ENCODE data around the gene TCP11.

TCP11 gene

DNA sequence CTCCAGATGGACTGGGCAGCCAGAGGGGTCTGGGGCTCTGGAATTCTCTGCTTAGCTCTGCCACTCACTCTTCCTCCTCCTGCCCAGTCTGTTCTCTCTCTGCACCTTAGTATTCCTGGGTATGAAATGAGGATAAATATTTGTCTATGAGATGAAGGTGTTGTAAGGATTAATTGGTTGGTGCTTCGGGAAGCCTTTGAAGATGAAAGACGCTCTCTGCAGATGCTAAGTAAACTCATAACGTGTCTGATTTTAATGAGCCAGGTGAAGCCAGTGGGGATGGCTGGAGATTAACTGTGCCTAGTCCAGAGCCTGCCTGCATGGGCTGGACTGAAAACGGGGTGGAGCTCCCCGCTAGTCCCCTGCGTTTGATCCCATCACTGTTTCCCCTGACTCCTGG lies 23.1 kb upstream of the TCP11 start:
- Histone ChIP-seq H3K4me3 (ENCODE audit: insufficient read depth, low read depth, low read length, poor library complexity, severe bottlenecking) (no peak overlapping the region), H3K36me3 (ENCODE audit: control insufficient read depth, insufficient read depth, low read length) (no peaks in the 10 kb centered on the region), H3K27me3 (replicated peaks; ENCODE audit: control insufficient read depth, insufficient read depth, low read length, poor library complexity, severe bottlenecking) (no peaks in the 10 kb centered on the region), H3K27ac (ENCODE audit: insufficient read depth, low read length, poor library complexity, severe bottlenecking) (no peak overlapping the region), H3K9me3 (ENCODE audit: control insufficient read depth, low read length) (no peaks in the 10 kb centered on the region), H3K4me1 (ENCODE audit: control insufficient read depth, insufficient read depth, low read length, poor library complexity, severe bottlenecking) (no peaks in the 10 kb centered on the region)
- DNase-seq: no peak

DNA sequence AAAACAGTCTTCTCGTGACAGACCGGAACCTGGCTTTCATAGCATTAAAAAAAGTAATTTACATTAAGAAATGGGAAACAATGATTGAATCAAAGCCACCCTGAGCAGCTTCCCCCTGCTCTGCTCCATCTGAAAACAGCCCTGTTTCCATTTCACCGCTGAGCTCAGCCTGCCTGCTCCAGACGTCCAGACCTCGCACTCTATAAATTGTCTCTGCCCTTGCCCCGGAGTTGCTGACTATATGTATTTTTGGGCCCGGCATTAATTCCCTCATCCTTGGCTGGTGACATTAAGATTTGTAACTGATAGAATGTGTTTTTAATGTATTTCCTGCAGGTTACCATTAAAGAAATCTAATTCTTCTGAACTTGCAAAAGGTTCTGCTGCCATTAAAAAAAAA lies 22.7 kb upstream of the TCP11 start:
- Histone ChIP-seq H3K4me3 (ENCODE audit: insufficient read depth, low read depth, low read length, poor library complexity, severe bottlenecking) (no peak overlapping the region), H3K9me3 (ENCODE audit: control insufficient read depth, low read length) (no peaks in the 10 kb centered on the region), H3K4me1 (ENCODE audit: control insufficient read depth, insufficient read depth, low read length, poor library complexity, severe bottlenecking) (no peaks in the 10 kb centered on the region), H3K36me3 (ENCODE audit: control insufficient read depth, insufficient read depth, low read length) (no peaks in the 10 kb centered on the region), H3K27ac (ENCODE audit: insufficient read depth, low read length, poor library complexity, severe bottlenecking) (no peak overlapping the region), H3K27me3 (replicated peaks; ENCODE audit: control insufficient read depth, insufficient read depth, low read length, poor library complexity, severe bottlenecking) (no peaks in the 10 kb centered on the region)
- no peak for DNase-seq

DNA sequence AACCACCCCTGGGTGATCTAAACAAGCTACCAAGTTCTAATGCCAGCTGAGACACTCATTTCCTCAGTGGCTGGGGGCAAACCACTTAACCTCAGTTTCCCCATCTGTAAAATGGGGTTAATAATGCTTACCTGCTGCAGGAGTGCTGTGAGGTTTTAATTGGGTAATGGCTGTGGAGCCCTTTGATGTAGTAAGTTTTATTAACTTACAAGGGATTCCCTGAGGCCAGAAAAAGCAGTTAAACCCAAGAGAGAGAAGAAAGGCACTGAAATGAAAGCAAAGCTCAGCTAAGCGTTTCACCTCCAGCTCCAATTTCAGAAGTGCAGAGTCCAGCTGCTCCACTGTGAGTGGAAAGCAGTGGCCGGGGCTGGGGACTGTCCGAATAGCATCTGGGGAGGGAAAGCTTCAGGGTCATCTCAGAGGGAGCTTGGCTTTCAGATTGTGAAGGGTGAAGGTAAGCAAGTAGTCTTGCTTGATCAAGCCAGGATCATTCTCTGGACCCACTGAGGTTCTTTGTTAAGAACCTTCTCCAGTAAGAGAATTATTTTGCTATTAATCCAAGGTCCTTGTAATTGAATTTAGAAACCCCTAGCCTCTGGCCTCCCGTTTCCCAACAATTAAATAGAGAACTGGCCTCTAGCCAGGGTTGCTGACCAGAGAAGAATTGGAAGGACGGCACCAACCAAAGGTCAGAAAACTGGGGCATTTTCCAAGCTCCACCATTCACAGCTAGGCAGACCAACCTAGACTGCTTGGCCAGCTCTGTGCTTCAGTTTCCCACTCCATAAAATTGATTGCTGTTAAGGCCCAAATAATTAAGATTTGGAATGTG lies 20.9 kb upstream of the TCP11 start:
- H3K36me3 ChIP-seq (ENCODE audit: control insufficient read depth, insufficient read depth, low read length): no peaks in the 10 kb centered on the region
- H3K4me3 ChIP-seq (ENCODE audit: insufficient read depth, low read depth, low read length, poor library complexity, severe bottlenecking): no peak overlapping the region
- DNase-seq: no peak
- H3K4me1 ChIP-seq (ENCODE audit: control insufficient read depth, insufficient read depth, low read length, poor library complexity, severe bottlenecking): no peaks in the 10 kb centered on the region
- H3K27me3 ChIP-seq (replicated peaks; ENCODE audit: control insufficient read depth, insufficient read depth, low read length, poor library complexity, severe bottlenecking): no peaks in the 10 kb centered on the region
- H3K9me3 ChIP-seq (ENCODE audit: control insufficient read depth, low read length): no peaks in the 10 kb centered on the region
- H3K27ac ChIP-seq (ENCODE audit: insufficient read depth, low read length, poor library complexity, severe bottlenecking): no peak overlapping the region

DNA sequence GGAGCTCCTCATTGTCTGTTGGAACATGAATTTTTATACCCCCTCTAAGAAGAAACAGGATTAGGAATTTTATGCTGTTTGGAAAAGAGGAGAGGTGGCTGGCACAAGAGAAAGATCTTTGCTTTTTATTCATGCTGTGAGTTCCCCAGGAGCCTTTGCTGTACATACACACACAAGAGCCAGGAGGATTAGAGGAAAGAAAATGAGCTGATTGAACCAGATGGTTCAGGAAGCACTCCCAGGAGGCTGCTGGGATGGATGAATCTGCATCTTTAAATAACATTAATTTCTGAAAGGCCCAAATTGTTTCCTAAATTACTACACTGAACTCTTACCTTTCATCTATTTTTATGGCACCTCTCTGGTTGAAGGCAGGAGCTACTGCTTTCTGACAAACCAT lies 20.1 kb upstream of the TCP11 start:
- DNase-seq: no peak
- Histone ChIP-seq H3K27ac (ENCODE audit: insufficient read depth, low read length, poor library complexity, severe bottlenecking) (no peak overlapping the region), H3K4me1 (ENCODE audit: control insufficient read depth, insufficient read depth, low read length, poor library complexity, severe bottlenecking) (no peaks in the 10 kb centered on the region), H3K36me3 (ENCODE audit: control insufficient read depth, insufficient read depth, low read length) (no peaks in the 10 kb centered on the region), H3K9me3 (ENCODE audit: control insufficient read depth, low read length) (no peaks in the 10 kb centered on the region), H3K27me3 (replicated peaks; ENCODE audit: control insufficient read depth, insufficient read depth, low read length, poor library complexity, severe bottlenecking) (no peaks in the 10 kb centered on the region), H3K4me3 (ENCODE audit: insufficient read depth, low read depth, low read length, poor library complexity, severe bottlenecking) (no peak overlapping the region)

DNA sequence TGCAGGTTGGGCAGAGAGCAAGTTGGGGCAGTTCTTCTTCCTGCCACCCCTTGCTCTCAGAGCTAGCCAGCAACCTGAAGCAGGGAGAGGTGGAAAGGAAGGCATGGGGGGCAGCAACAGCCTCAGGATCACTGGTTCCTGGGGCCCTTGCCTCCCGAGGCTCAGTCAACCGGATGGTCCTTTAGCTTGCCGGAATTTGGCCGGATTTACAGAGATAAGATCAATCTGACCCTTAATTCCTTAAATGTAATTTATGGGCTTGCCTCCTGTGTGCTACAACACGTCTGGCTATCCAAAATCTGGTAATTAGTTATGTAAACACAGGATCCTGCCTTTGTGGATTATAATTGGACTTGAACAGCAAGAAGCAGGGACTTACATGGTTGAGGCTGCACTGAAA lies 19.5 kb upstream of the TCP11 start:
- DNase-seq: no peak

DNA sequence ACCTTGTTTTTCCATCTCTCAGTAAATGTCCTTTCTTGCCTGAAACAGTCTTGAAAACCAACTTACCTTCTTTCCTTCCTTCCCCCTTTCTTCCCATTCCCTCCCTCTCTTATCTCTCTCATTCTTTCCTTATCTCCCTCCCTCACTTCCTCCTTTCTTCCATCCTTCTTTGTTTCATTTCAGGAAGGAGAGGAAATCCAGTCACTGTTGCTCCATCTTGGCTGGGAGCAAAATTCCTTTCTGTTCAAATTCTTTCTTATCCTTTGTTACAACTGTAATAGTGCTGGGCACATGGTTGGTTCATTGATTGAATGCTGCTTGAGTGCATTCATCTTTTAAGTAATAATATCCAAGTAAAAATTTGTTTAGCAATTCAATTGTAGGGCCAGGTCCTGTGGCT lies 17.4 kb upstream of the TCP11 start:
- H3K4me1 ChIP-seq (ENCODE audit: control insufficient read depth, insufficient read depth, low read length, poor library complexity, severe bottlenecking): no peaks in the 10 kb centered on the region
- no peak overlapping the region for H3K27ac ChIP-seq (ENCODE audit: insufficient read depth, low read length, poor library complexity, severe bottlenecking)
- no peaks in the 10 kb centered on the region for H3K27me3 ChIP-seq (replicated peaks; ENCODE audit: control insufficient read depth, insufficient read depth, low read length, poor library complexity, severe bottlenecking)
- DNase-seq: no peak
- H3K4me3 ChIP-seq (ENCODE audit: insufficient read depth, low read depth, low read length, poor library complexity, severe bottlenecking): no peak overlapping the region
- H3K36me3 ChIP-seq (ENCODE audit: control insufficient read depth, insufficient read depth, low read length): no peaks in the 10 kb centered on the region
- no peaks in the 10 kb centered on the region for H3K9me3 ChIP-seq (ENCODE audit: control insufficient read depth, low read length)

More for the DNA sequence above, 19.5 kb upstream of the TCP11 start:
- H3K27me3 ChIP-seq (replicated peaks; ENCODE audit: control insufficient read depth, insufficient read depth, low read length, poor library complexity, severe bottlenecking): no peaks in the 10 kb centered on the region
- no peak overlapping the region for H3K4me3 ChIP-seq (ENCODE audit: insufficient read depth, low read depth, low read length, poor library complexity, severe bottlenecking)
- no peaks in the 10 kb centered on the region for H3K36me3 ChIP-seq (ENCODE audit: control insufficient read depth, insufficient read depth, low read length)
- no peaks in the 10 kb centered on the region for H3K9me3 ChIP-seq (ENCODE audit: control insufficient read depth, low read length)
- no peaks in the 10 kb centered on the region for H3K4me1 ChIP-seq (ENCODE audit: control insufficient read depth, insufficient read depth, low read length, poor library complexity, severe bottlenecking)
- no peak overlapping the region for H3K27ac ChIP-seq (ENCODE audit: insufficient read depth, low read length, poor library complexity, severe bottlenecking)

DNA sequence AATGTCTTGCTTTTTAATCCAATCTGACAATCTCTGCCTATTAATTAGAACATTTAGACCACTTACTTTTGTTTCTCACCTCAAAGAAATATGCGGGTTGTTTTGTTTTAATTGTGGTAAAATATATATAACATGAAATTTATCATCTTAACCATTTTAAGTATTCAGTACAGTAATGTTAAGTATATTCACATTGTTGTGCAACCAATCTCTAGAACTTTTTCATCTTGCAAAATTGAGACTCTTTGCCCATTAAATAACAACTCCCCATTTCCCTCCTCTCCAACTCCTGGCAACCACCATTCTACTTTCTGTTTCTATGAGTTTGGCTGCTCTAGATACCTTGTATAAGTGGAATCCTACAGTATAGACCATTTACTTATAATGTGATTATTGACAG lies 13.8 kb upstream of the TCP11 start:
- H3K27ac ChIP-seq (ENCODE audit: insufficient read depth, low read length, poor library complexity, severe bottlenecking): no peak overlapping the region
- no peak for DNase-seq
- H3K27me3 ChIP-seq (replicated peaks; ENCODE audit: control insufficient read depth, insufficient read depth, low read length, poor library complexity, severe bottlenecking): no peaks in the 10 kb centered on the region
- H3K4me1 ChIP-seq (ENCODE audit: control insufficient read depth, insufficient read depth, low read length, poor library complexity, severe bottlenecking): no peaks in the 10 kb centered on the region
- H3K4me3 ChIP-seq (ENCODE audit: insufficient read depth, low read depth, low read length, poor library complexity, severe bottlenecking): no peak overlapping the region
- no peaks in the 10 kb centered on the region for H3K9me3 ChIP-seq (ENCODE audit: control insufficient read depth, low read length)
- no peaks in the 10 kb centered on the region for H3K36me3 ChIP-seq (ENCODE audit: control insufficient read depth, insufficient read depth, low read length)

DNA sequence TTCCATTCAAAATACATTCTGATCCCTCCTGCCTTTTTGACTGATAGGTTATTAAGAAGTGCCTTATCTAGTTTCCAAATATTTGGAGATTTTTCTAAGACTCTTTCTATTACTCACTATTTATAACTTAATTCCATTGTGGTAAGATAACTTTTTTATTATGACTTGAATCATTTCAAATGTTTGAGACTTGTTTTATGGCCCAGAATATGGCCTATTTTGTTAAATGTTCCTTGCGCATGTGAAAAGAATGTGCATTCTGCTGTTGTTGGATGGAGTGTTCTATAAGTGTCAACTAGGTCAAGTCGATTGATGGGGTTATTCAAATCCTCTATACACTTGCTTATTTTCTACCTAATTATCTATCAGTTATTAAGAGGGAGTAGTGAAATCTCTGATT lies 13.1 kb upstream of the TCP11 start:
- Histone ChIP-seq H3K4me3 (ENCODE audit: insufficient read depth, low read depth, low read length, poor library complexity, severe bottlenecking) (no peak overlapping the region), H3K27me3 (replicated peaks; ENCODE audit: control insufficient read depth, insufficient read depth, low read length, poor library complexity, severe bottlenecking) (no peaks in the 10 kb centered on the region), H3K4me1 (ENCODE audit: control insufficient read depth, insufficient read depth, low read length, poor library complexity, severe bottlenecking) (no peaks in the 10 kb centered on the region), H3K9me3 (ENCODE audit: control insufficient read depth, low read length) (no peaks in the 10 kb centered on the region), H3K36me3 (ENCODE audit: control insufficient read depth, insufficient read depth, low read length) (no peaks in the 10 kb centered on the region), H3K27ac (ENCODE audit: insufficient read depth, low read length, poor library complexity, severe bottlenecking) (no peak overlapping the region)
- no peak for DNase-seq

DNA sequence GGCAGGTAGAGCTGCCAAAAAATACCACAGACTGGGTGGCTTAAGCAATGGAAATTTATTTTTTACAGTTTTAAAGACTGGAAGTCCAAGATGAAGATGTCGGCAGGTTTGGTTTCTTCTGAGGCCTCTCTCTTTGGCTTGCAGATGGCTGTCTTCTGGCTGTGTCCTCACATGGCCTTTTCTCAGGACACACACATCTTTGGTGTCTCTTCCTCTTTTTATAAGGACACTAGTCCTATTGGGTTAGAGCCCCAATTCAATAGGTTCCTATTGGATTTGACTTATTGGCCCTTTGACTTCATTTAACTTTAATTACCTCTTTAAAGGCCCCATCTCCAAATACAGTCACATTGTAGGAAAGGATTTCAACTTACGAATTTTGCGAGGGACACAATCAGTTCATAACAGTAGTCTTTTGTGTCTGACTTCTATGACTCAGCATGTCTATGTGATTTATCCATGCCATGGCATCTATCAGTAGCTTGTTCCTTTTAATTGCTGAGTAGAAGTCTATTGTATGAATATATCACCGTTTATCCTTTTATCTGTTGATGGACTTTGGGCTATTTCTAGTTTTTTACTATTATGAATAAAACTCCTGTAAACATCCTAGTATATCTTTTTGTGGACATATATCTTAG lies 11.0 kb upstream of the TCP11 start:
- H3K27me3 ChIP-seq (replicated peaks; ENCODE audit: control insufficient read depth, insufficient read depth, low read length, poor library complexity, severe bottlenecking): no peaks in the 10 kb centered on the region
- H3K27ac ChIP-seq (ENCODE audit: insufficient read depth, low read length, poor library complexity, severe bottlenecking): no peak overlapping the region
- no peaks in the 10 kb centered on the region for H3K4me1 ChIP-seq (ENCODE audit: control insufficient read depth, insufficient read depth, low read length, poor library complexity, severe bottlenecking)
- H3K9me3 ChIP-seq (ENCODE audit: control insufficient read depth, low read length): no peaks in the 10 kb centered on the region
- H3K4me3 ChIP-seq (ENCODE audit: insufficient read depth, low read depth, low read length, poor library complexity, severe bottlenecking): no peak overlapping the region
- no peak for DNase-seq
- H3K36me3 ChIP-seq (ENCODE audit: control insufficient read depth, insufficient read depth, low read length): no peaks in the 10 kb centered on the region

DNA sequence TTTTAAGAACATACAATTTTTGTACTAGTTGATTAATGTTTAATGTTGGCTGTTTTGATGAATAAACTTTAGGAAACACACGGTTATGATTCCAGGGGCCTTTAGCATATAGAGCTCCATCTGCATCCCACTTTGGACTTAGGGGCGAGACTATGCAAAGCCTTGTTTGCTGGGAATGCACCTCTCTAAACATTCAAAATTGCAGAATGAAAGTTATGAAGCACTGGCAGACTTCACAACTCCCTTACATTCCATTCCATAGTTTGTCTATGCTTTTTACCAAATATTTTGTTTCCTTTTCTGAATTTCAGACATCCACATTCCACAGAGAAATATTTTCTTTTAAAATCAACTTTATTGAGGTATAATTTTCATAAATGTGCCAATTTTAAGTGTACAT lies 10.3 kb upstream of the TCP11 start:
- Histone ChIP-seq H3K9me3 (ENCODE audit: control insufficient read depth, low read length) (no peaks in the 10 kb centered on the region), H3K36me3 (ENCODE audit: control insufficient read depth, insufficient read depth, low read length) (no peaks in the 10 kb centered on the region), H3K4me1 (ENCODE audit: control insufficient read depth, insufficient read depth, low read length, poor library complexity, severe bottlenecking) (no peaks in the 10 kb centered on the region), H3K4me3 (ENCODE audit: insufficient read depth, low read depth, low read length, poor library complexity, severe bottlenecking) (no peak overlapping the region), H3K27me3 (replicated peaks; ENCODE audit: control insufficient read depth, insufficient read depth, low read length, poor library complexity, severe bottlenecking) (no peaks in the 10 kb centered on the region), H3K27ac (ENCODE audit: insufficient read depth, low read length, poor library complexity, severe bottlenecking) (no peak overlapping the region)
- no peak for DNase-seq
